Bronchial epithelial cell (primary cell): ENCODE measurements around the gene IRF7. TPM values are rescaled to one million over a fixed set of nuclear protein-coding genes. Genes with fewer than 3 reads are reported as not detected.

Experiments
- DNase-seq: peaks from one replicate; pipeline ENCODE4 v3.0.0-alpha.2; 2010; ENCODE audit warnings: low read depth
- FAIRE-seq: peaks from 2 replicates; lab custom pipeline; 2011; peaks lifted over from hg19 to GRCh38; lab: Jason Lieb, UNC
- H3K27me3 ChIP-seq: 2 replicates; pipeline ENCODE4 v1.5.1; 2011; ENCODE audit warnings: low read length; ENCODE audit not compliant: control insufficient read depth, insufficient read depth
- H3K36me3 ChIP-seq: 2 replicates; pipeline ENCODE4 v1.5.1; 2011; ENCODE audit warnings: low read length; ENCODE audit not compliant: control insufficient read depth, insufficient read depth
- H3K4me3 ChIP-seq: 2 replicates; pipeline ENCODE4 v1.5.1; 2011; ENCODE audit warnings: mild to moderate bottlenecking, low read depth, low read length, control low read depth
- CTCF ChIP-seq: IDR thresholded peaks from 2 replicates; pipeline ENCODE4 v1.5.1; 2011; ENCODE audit warnings: mild to moderate bottlenecking, moderate library complexity, low read length, control low read depth, inconsistent platforms; ENCODE audit not compliant: insufficient read depth, severe bottlenecking
- total RNA-seq: library from RNA; depleted of rRNA; stranded (reverse); fragments of >200 nt; gene quantifications from 2 replicates; pipeline ENCODE4 v1.2.1, GENCODE V29; 2014

IRF7 gene
- total RNA-seq, 1 donor from 2014 or later: 15.3 TPM

GRCh38 chr11:612201-612960 lies 3.4 kb downstream of the IRF7 start:
- Histone ChIP-seq H3K36me3 (peaks cover 45% of the 10 kb centered on the region), H3K27me3 (no peaks in the 10 kb centered on the region), H3K4me3 (no peak overlapping the region)
- peak; percentile 31 for TF ChIP-seq CTCF
- no peak for DNase-seq
- no peak for FAIRE-seq

GRCh38 chr11:611001-611996 lies 4.5 kb downstream of the IRF7 start:
- FAIRE-seq (no peak), DNase-seq (no peak)
- no peak overlapping the region for H3K4me3 ChIP-seq
- no peak for TF ChIP-seq CTCF
- H3K27me3 ChIP-seq: no peaks in the 10 kb centered on the region
- peaks cover 49% of the 10 kb centered on the region for H3K36me3 ChIP-seq

- TF ChIP-seq CTCF: no peak
- Histone ChIP-seq H3K4me3 (no peak overlapping the region), H3K27me3 (no peaks in the 10 kb centered on the region), H3K36me3 (peaks cover 56% of the 10 kb centered on the region)
- FAIRE-seq: no peak
- DNase-seq: no peak
Observed at GRCh38 chr11:610146-610801, 5.5 kb downstream of the IRF7 start.

- Histone ChIP-seq H3K27me3 (no peaks in the 10 kb centered on the region), H3K4me3 (no peak overlapping the region), H3K36me3 (peaks cover 63% of the 10 kb centered on the region)
- FAIRE-seq: no peak
- DNase-seq: no peak
- no peak for TF ChIP-seq CTCF
Observed at GRCh38 chr11:609341-609811, 6.4 kb downstream of the IRF7 start.

GRCh38 chr11:608791-609251 lies 6.9 kb downstream of the IRF7 start:
- no peak for TF ChIP-seq CTCF
- FAIRE-seq: no peak
- Histone ChIP-seq H3K36me3 (peaks cover 64% of the 10 kb centered on the region), H3K4me3 (no peak overlapping the region), H3K27me3 (no peaks in the 10 kb centered on the region)
- DNase-seq: no peak
